Hindlimb muscle (tissue), 1 donor: ENCODE data around the gene ASB11. TPM values are rescaled to one million over a fixed set of nuclear protein-coding genes. Genes with fewer than 3 reads are reported as not detected.

Experiments
- DNase-seq: peaks from one replicate; pipeline ENCODE4 v3.0.0-alpha.2; 2013
- polyA plus RNA-seq: library from polyadenylated mRNA; unstranded; fragments of 120-200 nt; gene quantifications from one replicate; pipeline ENCODE4 v1.2.1, GENCODE V29; 2013; ENCODE audit not compliant: insufficient read length

The ASB11 gene, protein sequence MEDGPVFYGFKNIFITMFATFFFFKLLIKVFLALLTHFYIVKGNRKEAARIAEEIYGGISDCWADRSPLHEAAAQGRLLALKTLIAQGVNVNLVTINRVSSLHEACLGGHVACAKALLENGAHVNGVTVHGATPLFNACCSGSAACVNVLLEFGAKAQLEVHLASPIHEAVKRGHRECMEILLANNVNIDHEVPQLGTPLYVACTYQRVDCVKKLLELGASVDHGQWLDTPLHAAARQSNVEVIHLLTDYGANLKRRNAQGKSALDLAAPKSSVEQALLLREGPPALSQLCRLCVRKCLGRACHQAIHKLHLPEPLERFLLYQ
- 14.3 TPM for polyA plus RNA-seq

DNA sequence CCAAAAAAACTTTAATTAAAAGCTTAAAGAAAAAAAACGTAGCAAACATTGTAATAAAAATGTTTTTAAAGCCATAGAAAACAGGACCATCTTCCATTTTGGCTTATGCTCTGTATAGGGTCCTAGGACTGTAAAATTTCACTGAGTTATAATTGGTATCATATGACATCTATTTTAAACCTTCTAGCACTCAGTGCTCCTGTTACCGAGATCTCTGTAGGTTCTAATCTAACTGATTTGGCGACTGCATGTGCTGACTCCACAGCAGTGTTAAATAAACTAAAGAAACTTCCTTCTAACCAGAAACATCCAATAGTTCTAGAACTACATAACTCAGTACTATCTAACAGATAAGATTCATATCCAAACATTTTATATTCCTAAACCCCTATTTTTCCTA lies at the start of gene ASB11:
Gene ASB11, minus strand, starts transcription at position 132 of the 400 bp plus-strand sequence. Its CDS starts 35 bp downstream, at position 97.
- no peak for DNase-seq

DNA sequence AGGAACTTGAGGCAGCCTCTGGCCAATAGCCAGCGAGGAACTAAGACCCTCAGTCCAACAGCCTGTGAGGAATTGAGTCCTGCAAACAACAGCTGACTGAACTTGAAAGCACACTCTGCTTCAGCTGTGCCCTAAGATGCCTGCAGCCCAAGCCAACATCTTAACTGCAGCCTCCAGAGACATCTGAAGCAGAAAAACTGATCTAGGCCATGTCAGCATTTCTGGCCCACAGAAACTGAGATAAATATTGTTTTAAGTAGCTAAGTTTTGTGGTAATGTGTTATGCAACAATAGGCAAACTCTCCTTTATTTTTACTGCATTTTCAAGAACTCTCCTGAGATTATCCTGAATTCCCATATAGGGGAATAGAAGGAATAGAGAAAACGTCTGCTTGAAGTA lies 44.3 kb upstream of the ASB11 start:
- DNase-seq = no peak

DNA sequence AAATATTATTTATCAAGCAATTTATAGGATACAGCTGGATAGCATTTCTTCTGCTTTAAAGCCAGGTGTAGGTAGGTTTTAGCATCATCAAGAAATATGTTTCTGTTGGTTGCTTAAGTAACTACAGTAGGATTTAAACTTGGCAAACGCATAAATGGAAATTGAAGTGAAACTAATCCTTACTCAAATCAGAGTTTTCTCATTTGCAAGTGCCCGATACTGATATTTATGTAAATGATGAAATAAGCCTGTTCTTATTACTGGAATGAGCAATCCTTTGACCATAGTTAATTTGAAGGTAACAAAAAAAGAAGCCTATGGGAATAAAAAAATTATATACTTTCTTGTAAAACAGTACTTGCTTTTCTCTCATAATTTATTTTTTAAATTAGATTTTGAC lies 43.1 kb upstream of the ASB11 start:
- DNase-seq = no peak

DNA sequence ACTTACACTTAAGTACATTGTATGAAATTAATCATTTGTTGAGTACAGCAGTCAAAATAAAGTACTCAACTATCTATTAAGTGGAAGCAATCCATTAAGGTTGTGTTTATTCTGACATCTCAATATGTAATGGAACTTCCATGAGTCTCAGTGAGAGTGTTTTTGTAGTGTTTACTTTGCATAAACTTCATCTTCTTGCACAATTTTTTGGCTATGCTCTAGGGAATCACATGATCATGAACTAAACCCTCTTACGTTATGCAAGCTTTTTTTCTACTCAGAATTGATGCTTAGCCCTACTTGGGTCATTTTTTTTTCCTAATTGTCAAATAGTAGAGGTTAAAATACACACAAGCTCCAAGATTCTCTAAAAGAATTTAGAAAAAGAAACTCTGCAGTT lies 41.0 kb upstream of the ASB11 start:
- DNase-seq = no peak

DNA sequence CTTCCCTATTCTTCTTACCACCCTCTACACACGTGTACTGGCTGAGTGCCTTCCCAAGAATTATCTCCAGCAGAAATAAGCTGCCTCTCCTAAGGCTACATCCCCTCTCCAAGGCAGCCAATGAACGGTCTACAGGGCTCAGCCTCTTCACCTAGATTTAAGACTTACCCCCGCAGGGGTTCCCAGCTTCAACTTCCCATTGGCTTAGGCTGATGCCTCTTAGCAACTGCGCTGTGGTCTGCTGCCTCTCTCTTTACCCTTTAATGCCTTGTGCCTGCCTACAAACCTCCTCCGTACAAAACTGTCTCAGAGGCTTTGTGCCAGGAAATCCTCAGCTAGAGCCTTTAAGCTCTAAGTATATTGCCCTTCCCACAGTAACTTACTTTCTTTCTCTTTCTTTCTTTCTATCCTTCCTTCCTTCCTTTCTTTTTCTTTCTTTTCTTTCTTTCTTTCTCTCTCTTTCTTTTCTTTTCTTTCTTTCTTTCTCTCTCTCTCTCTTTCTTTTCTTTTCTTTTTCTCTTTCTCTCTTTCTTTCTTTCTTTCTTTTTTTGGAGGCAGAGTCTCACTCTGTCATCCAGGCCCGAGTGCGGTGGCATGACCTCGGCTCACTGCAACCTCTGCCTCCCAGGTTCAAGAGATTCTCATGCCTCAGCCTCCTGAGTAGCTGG lies 35.0 kb upstream of the ASB11 start:
- no peak for DNase-seq

DNA sequence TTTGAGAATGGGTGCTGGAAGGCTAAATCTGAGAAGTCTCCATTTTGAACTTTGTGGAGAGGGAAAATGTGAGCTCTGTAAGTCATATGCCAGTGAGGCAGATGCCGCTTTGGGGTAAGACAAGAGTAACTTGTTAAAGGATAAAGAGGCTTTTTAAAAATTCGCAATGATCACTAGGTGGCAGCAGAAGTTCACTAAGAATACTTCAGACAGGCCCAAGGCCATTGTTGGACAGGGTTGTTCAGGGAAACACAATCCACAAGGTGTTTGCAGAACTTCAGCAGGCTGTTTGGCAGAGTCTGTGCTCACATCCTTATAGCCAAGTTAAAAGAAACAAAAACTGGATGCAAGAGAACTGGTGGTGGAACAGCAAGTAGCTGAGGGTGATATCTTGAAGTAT lies 33.6 kb upstream of the ASB11 start:
- peak; percentile 46 for DNase-seq

DNA sequence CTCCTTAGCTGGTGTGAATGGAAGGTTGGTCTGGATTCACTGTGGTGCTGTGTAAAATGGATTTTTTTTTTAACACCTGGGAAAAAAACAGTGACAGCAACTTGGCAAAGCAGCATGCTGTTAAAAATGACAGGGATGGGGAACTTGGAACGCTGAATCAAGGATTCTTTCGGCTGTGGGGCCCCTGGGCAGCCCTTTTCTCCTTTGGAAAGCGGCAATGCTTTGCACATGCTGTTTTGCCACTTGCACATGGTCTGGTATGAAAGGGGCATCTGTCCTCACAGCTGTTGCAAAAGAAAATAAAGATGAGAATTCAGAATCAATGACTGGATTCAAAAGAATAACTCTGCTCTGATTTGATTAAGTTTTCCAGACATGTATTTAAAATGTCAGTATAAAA lies 30.5 kb upstream of the ASB11 start:
- DNase-seq = no peak

DNA sequence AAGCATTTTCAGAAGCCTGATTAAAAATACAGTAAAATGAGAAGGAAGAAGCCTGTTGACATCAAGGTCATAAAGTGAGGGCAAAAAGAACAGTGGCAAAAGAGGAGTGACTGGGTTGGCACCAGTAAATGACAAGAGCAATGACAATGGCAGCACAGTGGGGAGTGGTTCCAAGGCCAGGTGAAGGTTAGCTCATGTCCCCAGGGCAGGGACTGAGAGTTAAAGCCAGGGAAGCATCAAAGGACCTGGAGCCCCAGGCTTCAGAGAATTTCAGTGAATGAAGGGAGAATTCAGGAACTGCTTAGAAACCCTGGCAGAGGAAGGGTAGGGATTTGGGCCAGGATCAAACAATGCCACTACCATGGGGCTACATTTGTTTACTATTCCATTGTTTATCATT lies 28.7 kb upstream of the ASB11 start:
- DNase-seq = no peak

DNA sequence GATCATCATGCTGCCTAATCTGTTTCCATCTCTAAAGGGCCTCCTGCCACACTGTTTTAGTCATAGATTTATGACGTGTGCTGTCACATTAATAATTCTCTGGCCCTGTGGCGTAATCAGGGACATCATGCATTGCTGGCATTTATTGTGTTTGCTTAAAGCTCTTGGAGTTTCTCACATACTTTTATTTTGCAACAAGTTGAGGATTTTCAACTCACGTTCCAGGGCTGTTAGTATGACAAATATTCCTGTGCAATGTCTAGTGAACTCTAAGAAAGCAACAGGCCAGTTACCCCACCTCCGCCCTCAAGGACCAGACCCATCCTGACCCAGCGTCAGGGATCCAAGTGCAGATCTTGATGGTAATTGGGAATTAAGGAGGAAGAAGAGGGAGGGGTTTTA lies 27.6 kb upstream of the ASB11 start:
- DNase-seq = no peak

DNA sequence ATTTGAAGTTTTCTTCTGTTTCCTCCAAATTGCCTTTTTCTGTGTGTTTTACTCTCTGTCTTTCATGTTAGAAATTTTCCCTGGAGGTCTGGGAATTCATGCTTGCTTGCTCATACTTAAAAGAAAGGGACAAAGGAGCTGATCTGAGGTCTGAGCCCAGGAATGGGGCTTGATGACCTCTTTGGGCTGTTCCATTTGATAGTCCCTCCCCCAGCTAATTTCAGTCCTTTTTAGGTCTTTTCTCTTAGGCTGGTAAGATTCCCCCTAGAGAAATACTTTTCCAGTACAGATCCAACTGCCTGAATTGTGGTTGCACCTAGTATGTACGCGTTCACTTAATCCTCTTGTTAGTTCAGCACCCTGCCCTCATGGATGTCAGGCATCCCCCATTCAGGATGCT lies 25.4 kb upstream of the ASB11 start:
- no peak for DNase-seq

DNA sequence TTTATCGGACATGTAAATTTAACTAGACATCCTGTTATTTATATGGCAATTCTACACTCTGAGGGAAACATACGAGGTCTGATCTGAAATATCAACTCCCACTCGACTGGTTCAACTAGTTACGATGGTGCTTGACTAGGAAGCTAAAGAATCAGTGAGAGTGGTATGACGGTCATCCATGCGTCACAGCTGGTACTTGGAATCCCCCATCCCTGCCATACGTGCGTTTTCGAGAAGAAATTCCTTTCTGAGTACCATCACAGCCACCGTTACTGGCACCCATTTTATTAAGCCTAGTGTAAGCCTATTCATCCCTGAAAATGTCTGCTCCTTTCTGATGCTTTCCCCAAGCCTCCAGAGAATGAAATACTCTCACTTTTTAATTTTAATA lies 20.6 kb upstream of the ASB11 start:
- peak; percentile 19 for DNase-seq

DNA sequence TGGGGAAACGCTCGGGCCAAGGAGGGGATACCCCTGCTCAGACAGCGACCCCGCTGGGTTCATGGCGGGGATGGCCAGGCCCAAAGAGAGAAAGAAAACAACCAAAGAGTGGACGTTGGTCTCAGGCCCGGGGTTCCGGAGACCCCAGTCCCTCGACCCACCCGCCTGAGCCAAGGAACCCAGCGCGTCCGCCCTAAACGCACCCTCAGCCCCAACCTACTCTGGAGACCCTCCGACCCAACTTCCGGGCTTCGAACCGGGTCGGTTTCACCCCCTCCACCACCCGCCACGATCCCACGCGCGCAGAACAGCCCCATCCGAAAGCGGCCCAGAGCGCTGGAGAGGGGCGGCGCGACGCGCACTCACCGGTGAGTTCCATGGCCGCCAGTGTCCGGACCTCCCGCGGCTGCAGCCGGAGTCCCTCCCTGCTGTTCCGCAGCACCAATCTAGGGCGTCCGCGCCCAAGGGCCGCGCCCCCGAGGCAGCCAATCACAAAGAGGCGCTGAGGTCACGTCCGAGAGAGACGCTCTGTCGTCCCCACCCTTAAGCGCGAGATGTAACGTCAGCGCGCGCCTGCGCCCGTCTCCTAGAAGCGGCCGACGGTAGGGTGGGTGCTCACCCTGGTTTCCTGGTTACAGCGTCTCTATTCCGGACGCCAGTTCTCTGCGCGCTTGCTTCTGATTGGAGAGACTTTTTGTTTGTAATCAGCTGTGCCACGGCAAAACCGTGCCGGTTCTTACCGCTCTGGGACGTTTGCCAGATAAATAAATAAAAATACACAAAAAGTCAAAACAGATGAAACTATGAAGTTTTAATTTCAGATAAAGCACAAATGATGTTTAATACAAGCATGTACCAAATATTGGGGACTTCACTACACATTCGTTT lies 19.9 kb upstream of the ASB11 start, which contains the start of gene PIGA:
Gene PIGA, minus strand, starts transcription at position 389 of the 888 bp plus-strand sequence. CDS start 3,593 bp downstream, outside the sequence.
- peak; percentile 95 for DNase-seq

DNA sequence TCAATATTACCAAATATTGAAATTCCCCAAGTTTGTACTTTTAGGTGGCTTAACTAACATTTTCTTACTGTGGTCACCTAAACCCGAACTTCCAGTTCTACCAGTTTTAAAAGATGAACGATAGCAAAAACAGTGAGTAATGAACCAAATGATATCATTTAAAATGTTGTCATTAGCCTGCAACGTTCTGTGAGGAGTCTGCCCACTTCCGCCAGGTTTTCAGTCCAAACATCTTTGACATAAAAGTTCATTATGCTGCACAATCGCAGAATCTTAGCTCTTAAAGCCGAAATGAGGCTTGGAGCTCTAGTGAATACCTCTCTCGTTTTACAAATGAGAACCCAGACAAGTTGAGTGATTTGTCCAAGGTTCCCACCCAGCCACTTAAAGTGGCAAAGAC lies 19.1 kb upstream of the ASB11 start:
- DNase-seq = no peak

DNA sequence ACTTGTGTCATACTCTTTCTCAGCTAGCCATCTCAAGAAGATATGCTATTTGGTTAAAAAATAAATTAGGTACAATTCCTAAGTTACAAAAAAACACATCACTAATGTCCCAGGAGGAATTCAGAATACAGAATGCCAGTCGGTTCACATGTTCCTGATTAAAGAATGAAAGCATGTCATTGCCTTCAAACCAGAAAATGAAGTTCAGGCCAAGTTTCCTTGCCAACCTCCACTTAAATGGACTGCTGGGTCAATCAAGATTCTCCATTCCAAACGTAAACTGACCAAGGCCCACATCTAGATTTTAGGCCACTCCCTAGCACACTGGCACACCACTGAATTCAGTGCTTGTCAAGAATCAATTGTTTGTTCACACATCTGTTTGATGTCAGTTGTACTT lies 13.4 kb upstream of the ASB11 start:
- DNase-seq = no peak

DNA sequence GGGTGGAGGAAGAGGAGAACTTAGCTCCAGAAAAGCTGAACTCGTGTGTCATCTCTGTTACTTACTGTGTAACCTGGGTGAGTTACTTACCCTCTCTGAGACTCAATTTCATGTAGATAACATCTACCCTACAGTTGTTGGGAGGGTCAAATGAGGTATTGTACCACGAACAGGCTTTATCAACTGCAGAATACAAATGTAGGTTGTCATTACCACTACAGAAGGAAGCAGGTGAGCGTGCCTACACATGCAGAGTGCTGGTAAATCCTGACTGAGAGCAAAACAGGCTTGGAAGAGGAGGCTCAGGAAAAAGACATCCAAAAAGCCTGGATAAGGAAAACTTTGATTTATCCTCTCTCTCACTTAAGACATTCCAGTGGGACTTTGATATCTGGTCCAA lies 12.7 kb upstream of the ASB11 start:
- DNase-seq = no peak

DNA sequence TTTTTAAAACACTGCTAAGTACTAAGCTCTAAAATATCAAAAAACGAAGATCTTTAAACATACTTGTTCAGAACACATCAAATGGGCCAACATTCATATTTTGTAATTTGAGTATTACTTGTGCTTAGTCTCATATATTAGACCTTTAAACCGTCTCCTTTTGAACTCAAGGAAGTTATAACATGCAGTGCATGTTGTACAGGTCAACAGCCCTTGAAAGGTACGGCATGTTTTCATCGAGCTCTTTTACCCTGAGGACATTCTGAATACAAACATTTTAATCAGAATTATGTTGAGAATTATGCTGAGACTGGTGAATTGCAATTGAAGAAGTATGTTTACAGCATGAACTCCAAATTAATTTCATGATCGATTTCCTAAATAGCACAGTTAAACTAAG lies 7.0 kb upstream of the ASB11 start:
- DNase-seq = no peak

DNA sequence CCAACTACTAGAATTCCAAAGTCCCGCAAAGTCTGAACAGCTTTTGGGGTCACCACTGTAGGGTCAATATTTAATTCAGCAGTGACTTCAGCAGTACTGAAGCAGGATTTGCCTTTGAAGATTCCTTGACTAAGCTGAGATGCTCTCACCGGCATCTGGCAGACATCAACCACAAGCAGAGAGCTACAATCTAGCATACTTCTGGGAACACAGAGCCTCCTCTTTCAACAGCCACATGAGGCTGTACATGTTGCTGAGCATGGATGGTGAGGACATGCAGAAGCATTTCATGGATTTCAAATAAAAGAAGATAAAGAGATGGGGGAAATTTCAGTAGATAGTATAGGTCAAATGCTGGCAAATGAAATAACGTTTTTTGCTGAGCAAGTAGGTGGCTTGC lies 6.6 kb upstream of the ASB11 start:
- no peak for DNase-seq

DNA sequence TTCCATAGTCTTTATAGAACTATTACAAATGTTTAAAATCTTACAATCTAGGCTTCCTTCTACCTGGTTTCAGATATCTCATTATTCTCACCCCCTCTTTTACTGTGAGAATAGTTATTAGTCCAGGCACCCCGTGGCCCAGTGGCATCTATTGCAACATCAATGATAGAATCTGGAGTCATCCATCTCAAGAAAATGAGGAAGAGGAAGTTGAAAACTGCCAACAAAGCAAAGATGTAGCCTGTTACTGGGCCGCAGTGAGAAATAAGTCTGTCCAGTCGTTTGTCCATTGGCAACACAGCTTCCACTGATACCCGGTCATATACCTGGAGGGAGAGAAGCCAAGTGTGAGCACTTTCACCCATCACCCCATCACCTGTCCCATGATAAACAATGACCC lies 6.0 kb upstream of the ASB11 start:
- no peak for DNase-seq

DNA sequence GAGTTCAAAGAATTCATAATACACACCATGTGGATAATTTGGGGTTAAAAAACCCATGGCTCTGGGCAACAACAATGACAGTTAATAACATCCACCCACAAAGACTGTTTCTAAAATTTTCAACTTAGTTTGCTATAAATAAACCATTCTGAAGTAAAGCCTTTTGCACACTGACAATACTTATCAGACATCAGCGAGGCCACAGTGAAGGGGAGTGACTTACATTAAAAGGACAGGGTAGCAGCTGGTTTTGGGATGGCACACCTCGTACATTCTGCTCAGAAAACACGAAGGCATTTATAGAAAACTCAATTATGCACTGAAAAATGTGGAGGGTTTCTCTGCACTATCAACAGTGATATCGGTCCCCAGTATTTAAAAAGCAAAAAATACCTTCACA lies 4.9 kb upstream of the ASB11 start:
- DNase-seq = no peak

DNA sequence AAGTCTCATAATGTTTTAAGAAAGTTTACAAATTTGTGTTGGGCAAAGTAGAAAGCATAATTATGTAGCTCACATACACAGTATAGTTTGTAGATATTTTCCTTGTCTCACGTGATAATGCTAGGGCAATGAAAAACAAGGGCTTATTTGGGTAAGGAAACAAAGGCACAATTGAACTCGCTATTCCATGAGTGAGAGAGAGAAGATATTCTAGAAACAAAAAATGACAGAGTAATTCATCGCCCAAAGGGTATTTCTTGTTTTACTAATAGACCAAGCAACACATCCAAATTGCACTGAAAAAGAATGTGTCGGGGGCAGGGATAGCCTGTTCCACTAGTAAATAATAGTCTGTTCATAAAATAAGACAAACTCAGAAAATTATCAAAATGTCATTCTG lies 3.6 kb upstream of the ASB11 start:
- no peak for DNase-seq

DNA sequence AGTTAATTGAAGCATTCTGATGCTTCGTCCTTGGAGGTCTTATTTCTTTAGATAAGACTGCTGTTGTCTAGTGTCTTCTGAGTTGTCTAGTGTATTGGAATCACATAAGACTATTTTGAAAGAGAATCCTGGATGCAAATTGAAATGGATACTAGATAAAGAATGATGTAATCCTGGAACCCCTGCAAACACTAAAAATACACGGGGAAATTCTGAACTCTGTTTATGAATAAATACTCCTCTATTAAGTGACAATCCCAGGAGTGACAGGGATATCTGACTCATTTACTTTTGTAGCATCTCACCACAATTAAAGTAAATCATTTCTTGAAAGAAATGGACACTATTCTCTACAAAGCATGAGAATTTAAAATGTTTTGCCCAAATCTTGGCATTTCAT lies 968 bp downstream of the ASB11 start:
- no peak for DNase-seq

DNA sequence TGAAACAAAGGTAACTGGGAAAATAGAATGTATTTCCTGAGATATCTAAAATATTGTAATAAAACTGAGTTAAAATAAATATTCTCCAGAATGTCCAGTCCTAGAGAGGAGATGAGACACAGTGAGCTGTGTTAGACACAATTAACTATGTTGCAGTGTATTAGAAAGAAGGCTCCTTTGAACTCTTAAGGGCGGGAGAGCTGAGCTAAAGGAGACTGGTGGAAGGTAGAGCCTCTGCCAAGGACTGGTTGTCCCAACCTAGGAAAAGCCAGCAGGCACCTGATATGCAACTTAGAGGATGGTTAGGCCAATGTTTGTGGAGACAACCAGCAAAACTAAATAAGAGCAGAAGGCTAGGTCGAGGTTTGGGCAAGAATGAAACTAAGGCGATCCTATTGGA lies 4.3 kb downstream of the ASB11 start:
- DNase-seq = no peak

DNA sequence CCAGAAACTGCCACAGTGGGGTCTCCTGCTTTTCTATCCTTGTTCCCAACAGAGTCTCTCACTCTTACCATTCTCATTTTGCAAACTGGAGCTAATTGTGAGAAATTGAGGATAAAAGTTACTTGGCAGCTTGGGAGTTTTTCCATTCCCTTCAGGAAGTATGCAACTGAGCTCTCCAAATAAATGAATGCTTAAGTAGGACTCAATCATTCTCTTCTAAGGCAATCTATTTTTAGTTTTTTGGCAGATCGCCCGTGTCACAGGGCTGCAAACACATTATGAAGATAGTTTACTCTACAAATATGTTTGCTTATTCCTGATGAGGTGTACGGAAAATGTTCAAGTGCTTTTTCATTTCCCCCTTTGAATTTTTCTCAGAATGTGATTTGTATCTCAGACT lies 5.3 kb downstream of the ASB11 start:
- DNase-seq = peak; percentile 68
